Upper lobe of left lung (tissue), 4 donors: ENCODE measurements around the gene SDCBP2.

ENCODE experiments used
- CTCF ChIP-seq, 6 experiments: fragments of 450-650 bp in 4 of 6; fragments of 200-600 bp in 2 of 6; sonication (generic) in 2 of 6; IDR thresholded peaks; one replicate each; pipeline ENCODE4 v1.5.1; 2016 to 2019; ENCODE audit warnings: antibody characterized with exemption in 6 of 6
- EP300 ChIP-seq, 4 donors: sonication (generic); formaldehyde crosslinking; IDR thresholded peaks; one replicate each; pipeline ENCODE4 v1.5.1; 2017; ENCODE audit warnings: antibody characterized with exemption in 4 of 4, control low read depth in 2 of 4
- POLR2A ChIP-seq, 4 donors: fragments of 450-650 bp; IDR thresholded peaks; one replicate each; pipeline ENCODE4 v1.5.1; 2016 to 2017; ENCODE audit warnings: antibody characterized with exemption in 4 of 4, mild to moderate bottlenecking in 2 of 4
- POLR2AphosphoS5 ChIP-seq, 2 donors: sonication (generic); formaldehyde crosslinking; IDR thresholded peaks; one replicate each; pipeline ENCODE4 v1.5.1; 2017; ENCODE audit warnings: antibody characterized with exemption in 2 of 2

- TF ChIP-seq POLR2A (IDR thresholded peaks at IDR 0.05) (peak in 1 of 4 donors; percentile 23), CTCF (IDR thresholded peaks at IDR 0.05) (no peak), EP300 (IDR thresholded peaks at IDR 0.05) (peak in 2 of 4 donors; percentile 19 to 64), POLR2AphosphoS5 (IDR thresholded peaks at IDR 0.05) (peak; percentile 34 to 77)
Observed at GRCh38 chr20:1330075-1330830, 1.3 kb upstream of the SDCBP2 start.
